Thyroid gland (tissue), 4 donors: ENCODE measurements around the gene SUN2. TPM values are rescaled to one million over a fixed set of nuclear protein-coding genes. Genes with fewer than 3 reads are reported as not detected.

Experiments
- DNase-seq, 2 donors: peaks; one replicate each; pipeline ENCODE4 v3.0.0-alpha.2; 2019
- H3K27ac ChIP-seq, 3 donors: fragments of 200-600 bp; sonication (generic); 1 replicate in 2 of 3; 2 replicates in 1 of 3; pipeline ENCODE4 v1.5.1; 2016 to 2019; ENCODE audit warnings: mild to moderate bottlenecking in 1 of 3, moderate library complexity in 1 of 3
- H3K27me3 ChIP-seq: fragments of 200-600 bp; sonication (generic); one replicate; pipeline ENCODE4 v1.5.1; 2019
- H3K36me3 ChIP-seq, 2 donors: fragments of 200-600 bp; sonication (generic); one replicate each; pipeline ENCODE4 v1.5.1; 2016 to 2019
- H3K4me1 ChIP-seq, 2 donors: fragments of 200-600 bp; sonication (generic); one replicate each; pipeline ENCODE4 v1.5.1; 2017 to 2019
- H3K4me3 ChIP-seq, 3 donors: fragments of 200-600 bp; sonication (generic); replicated peaks in 1 of 3; 1 replicate in 2 of 3; 2 replicates in 1 of 3; pipeline ENCODE4 v1.5.1; 2016; ENCODE audit warnings: mild to moderate bottlenecking in 1 of 3
- H3K9me3 ChIP-seq: fragments of 200-600 bp; sonication (generic); one replicate; pipeline ENCODE4 v1.5.1; 2017
- POLR2A ChIP-seq, 2 donors: fragments of 450-650 bp; IDR thresholded peaks; one replicate each; pipeline ENCODE4 v1.6.1; 2017; ENCODE audit warnings: antibody characterized with exemption in 2 of 2, mild to moderate bottlenecking in 2 of 2, moderate library complexity in 1 of 2
- WGBS, 2 donors: methylation state at CpG; one replicate each; pipeline ENCODE4 v1.1.5; 2017; 5-methylcytosine and 5-hydroxymethylcytosine counted together
- intact Hi-C: fragments of 100-400 bp; cut with DNase I; formaldehyde crosslinking; loops from one replicate; pipeline ENCODE4 v1.15.1; 2023
- total RNA-seq, 4 donors: library from RNA; depleted of rRNA; stranded (reverse); fragments of >200 nt; gene quantifications; one replicate each; pipeline ENCODE4 v1.2.3, GENCODE V29; 2016
- TF ChIP-seq, protein P1 (sequence below), 6 experiments: fragments of 200-600 bp in 3 of 6; fragments of 450-650 bp in 3 of 6; sonication (generic) in 3 of 6; IDR thresholded peaks; one replicate each; pipeline ENCODE4 v1.5.1; 2016 to 2019; ENCODE audit warnings: antibody characterized with exemption in 6 of 6, mild to moderate bottlenecking in 2 of 6, inconsistent platforms in 1 of 6, moderate library complexity in 1 of 6

SUN2 gene
- total RNA-seq, 4 donors from 2014 or later, result 137 to 356 (median 153) TPM

- intact Hi-C loops, result no loop called here
- H3K4me3 ChIP-seq, result no peak overlapping the region
- H3K27ac ChIP-seq, result peak overlapping the region in 2 of 3 donors; percentile 72 to 78
- no peaks in the 10 kb centered on the region for H3K9me3 ChIP-seq
- H3K36me3 ChIP-seq, result no peaks in the 10 kb centered on the region
- DNase-seq, result no peak
- no peaks in the 10 kb centered on the region for H3K27me3 ChIP-seq
- TF ChIP-seq POLR2A (IDR thresholded peaks at IDR 0.05), result no peak
- TF ChIP-seq, protein P1, sequence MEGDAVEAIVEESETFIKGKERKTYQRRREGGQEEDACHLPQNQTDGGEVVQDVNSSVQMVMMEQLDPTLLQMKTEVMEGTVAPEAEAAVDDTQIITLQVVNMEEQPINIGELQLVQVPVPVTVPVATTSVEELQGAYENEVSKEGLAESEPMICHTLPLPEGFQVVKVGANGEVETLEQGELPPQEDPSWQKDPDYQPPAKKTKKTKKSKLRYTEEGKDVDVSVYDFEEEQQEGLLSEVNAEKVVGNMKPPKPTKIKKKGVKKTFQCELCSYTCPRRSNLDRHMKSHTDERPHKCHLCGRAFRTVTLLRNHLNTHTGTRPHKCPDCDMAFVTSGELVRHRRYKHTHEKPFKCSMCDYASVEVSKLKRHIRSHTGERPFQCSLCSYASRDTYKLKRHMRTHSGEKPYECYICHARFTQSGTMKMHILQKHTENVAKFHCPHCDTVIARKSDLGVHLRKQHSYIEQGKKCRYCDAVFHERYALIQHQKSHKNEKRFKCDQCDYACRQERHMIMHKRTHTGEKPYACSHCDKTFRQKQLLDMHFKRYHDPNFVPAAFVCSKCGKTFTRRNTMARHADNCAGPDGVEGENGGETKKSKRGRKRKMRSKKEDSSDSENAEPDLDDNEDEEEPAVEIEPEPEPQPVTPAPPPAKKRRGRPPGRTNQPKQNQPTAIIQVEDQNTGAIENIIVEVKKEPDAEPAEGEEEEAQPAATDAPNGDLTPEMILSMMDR (IDR thresholded peaks at IDR 0.05), result no peak
- H3K4me1 ChIP-seq, result peaks cover 8 to 26% of the 10 kb centered on the region in 2 donors
- WGBS, 2 donors, result 93 to 94% methylated on average over 4 of the region's 4 CpGs
Observed at GRCh38 chr22:38789606-38790005, 33.8 kb upstream of the SUN2 start.

GRCh38 chr22:38788846-38789245, 33.0 kb upstream of the SUN2 start:
- Histone ChIP-seq H3K4me3 (no peak overlapping the region), H3K4me1 (peaks cover 8 to 26% of the 10 kb centered on the region in 2 donors), H3K9me3 (no peaks in the 10 kb centered on the region), H3K36me3 (no peaks in the 10 kb centered on the region), H3K27ac (peak overlapping the region; percentile 72 to 82 (median 78)), H3K27me3 (no peaks in the 10 kb centered on the region)
- WGBS, 2 donors, result 55 to 56% methylated on average over 6 of the region's 6 CpGs
- TF ChIP-seq, protein P1 (IDR thresholded peaks at IDR 0.05), result no peak
- no peak for TF ChIP-seq POLR2A (IDR thresholded peaks at IDR 0.05)
- no peak for DNase-seq
- intact Hi-C loops, result no loop called here

GRCh38 chr22:38788021-38788816, 32.4 kb upstream of the SUN2 start:
- H3K4me1 ChIP-seq, result peaks cover 8 to 26% of the 10 kb centered on the region in 2 donors
- WGBS, 2 donors, result 26 to 30% methylated on average over 16 of the region's 16 CpGs
- TF ChIP-seq, protein P1 (IDR thresholded peaks at IDR 0.05), result peak in 1 of 6 experiments; percentile 30
- TF ChIP-seq POLR2A (IDR thresholded peaks at IDR 0.05), result peak in 1 of 2 donors; percentile 61
- no peaks in the 10 kb centered on the region for H3K27me3 ChIP-seq
- H3K36me3 ChIP-seq, result no peaks in the 10 kb centered on the region
- H3K9me3 ChIP-seq, result no peaks in the 10 kb centered on the region
- intact Hi-C loops, result no loop called here
- peak overlapping the region; percentile 72 to 88 (median 78) for H3K27ac ChIP-seq
- no peak overlapping the region for H3K4me3 ChIP-seq
- peak; percentile 79 to 84 for DNase-seq

DNA sequence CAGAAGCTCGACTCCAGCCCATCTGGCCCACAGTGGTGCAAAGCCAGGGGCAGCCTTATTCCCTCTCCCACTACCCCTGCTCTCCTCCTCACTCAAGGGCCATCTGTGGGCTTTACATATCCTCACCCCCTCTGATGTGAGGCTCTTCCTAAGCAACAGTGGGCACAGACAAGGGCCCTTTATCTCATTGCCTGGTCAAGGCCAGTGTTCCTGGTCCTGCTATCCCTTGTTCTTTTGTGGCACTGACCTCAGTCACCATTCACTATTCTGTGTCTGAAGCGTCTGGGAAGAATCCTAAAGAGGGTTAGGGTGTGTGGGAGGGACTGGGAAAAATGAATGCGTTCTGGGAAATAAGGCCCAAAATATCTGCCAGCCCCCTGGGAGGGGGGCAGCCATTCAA, 30.8 kb upstream of the SUN2 start:
- Histone ChIP-seq H3K36me3 (peaks cover 0 to 9% of the 10 kb centered on the region in 2 donors), H3K4me1 (peaks cover 8 to 26% of the 10 kb centered on the region in 2 donors), H3K27ac (peak overlapping the region in 1 of 3 donors; percentile 24), H3K27me3 (no peaks in the 10 kb centered on the region), H3K4me3 (no peak overlapping the region), H3K9me3 (no peaks in the 10 kb centered on the region)
- intact Hi-C loops, result no loop called here
- no peak for DNase-seq
- TF ChIP-seq, protein P1 (IDR thresholded peaks at IDR 0.05), result no peak
- no peak for TF ChIP-seq POLR2A (IDR thresholded peaks at IDR 0.05)
- WGBS, 2 donors, result 84 to 92% methylated on average over 3 of the region's 3 CpGs

DNA sequence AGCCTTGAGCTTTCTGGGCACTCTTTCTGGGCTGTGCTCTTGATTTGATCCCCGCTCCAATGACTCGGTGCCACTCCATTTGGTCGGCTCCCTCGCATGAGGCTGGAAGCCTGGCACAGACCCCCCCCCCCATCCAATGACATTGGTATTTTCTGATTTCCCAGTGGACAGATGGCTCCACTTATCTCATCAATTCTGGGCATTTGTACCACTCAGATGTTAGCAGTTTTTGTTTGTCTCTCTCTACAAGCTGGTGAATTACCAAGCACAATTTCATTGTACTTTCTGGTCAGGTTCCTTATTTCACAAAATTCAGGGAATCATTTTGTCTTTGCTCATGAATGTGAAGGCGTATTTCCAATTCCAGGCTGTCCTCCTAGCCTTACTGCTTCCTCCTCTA, 29.1 kb upstream of the SUN2 start:
- Histone ChIP-seq H3K36me3 (peaks cover 16 to 18% of the 10 kb centered on the region in 2 donors), H3K27ac (no peak overlapping the region), H3K27me3 (no peaks in the 10 kb centered on the region), H3K4me1 (peaks cover 8 to 26% of the 10 kb centered on the region in 2 donors), H3K4me3 (no peak overlapping the region), H3K9me3 (no peaks in the 10 kb centered on the region)
- whole genome bisulfite sequencing, 2 donors, result 95 to 97% methylated on average over 5 of the region's 5 CpGs
- intact Hi-C loops, result loop anchor here (5.0 kb wide), 1 partner anchor 57 kb away; the partner anchor contains the start of gene NPTXR
- TF ChIP-seq, protein P1 (IDR thresholded peaks at IDR 0.05), result no peak
- no peak for TF ChIP-seq POLR2A (IDR thresholded peaks at IDR 0.05)
- DNase-seq, result no peak
